NCI-H2227 (cell line): Measurements from ENCODE around the gene ST14.
"Not testable (repeated sequence)": the region's sequence is repeated elsewhere in the genome, so short reads cannot be mapped to it uniquely, and the experiment has no call there.

Experiments used
- DNase-seq: peaks from one replicate; lab custom pipeline; 2025; ENCODE audit not compliant: unreplicated experiment; lab: John Stamatoyannopoulos, UW

ST14 gene

DNA sequence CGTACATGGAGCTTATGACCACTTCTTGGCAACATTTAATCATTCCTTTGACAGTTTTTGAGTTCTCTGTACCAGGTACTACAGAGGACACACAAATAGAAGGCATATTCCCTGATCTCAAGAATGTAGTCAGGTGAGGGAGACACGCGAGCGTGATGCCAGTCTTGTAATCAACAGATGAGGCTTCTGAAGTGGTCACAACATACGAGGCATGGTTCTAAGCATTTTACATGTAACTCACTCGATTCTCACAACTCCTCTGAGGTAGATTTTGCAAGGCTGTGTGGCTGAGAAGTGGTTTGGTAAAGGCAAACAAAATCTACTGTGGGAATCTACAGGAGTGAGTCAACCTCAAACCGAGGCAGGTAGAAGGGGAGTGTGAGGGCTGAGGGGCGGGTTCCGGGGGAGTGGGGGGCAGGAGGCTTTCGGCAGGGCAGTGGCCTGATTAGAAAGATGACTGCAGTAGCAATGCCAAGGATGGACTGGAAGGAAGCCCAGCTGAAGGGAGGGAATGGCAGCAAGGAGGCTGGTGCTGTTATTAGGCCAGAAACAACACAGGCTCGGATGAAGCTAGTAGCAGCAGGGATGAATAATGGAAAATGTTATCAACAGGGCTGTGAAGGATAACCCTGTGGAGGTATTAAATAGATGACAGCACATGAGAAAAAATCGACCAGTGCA is 63.8 kb downstream of the ST14 start:
- no peak for DNase-seq

DNA sequence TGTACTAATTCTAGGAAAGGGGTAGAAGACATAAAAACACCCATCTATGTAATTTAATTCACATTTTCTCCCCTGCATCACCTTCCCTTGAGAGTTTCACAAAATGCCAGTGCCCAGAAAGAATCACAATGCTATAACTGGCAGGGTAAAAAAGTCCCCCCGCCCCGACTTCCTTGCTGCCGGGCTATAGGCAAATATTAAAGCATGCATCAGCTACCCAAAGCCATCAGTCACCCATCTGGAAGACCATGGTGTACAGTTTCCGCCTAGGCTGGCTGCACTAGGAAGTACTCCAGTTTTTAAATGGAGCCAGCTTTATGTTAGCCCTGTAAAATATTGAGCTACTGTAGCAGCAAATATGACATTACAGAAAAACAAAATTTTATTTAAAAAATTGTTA is 67.8 kb downstream of the ST14 start:
- DNase-seq: no peak

DNA sequence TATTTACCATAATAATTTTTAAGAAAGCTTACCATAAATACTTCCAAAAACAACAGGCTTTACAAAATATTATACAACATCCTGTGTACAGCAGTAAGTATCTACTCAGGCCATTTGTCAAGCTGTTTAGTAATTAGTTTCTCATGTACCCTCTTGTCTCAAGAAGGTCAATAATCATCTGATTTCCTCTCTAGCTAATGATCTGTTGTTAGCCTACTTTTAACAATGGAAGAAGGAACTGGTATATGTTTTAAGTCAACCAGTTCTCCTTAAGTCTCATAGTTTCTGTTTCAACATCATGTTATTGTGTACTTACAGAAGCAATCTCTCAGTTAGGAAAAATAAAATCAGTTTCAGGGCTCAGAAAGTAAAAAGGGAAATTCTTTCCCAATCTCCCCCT is 73.9 kb downstream of the ST14 start:
- not testable (repeated sequence) for DNase-seq

DNA sequence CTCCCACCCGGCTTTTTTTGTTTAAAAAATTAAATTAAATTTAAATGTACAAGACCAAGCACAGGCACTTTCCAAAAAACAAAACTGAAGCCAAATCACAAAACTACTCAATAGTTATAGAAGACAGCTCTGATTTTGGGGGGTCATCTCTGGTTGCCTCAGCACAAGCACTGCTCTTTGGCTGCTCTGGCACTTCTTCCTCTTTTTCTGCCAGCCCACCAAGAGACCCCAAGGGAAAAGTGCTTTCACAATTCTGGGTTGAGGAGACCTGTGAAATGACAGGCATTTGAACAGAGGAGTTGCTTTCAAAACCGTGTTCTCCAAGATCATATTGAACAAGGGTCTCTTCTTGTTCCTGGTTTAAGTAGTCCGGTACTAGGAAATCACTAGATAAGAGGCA is 74.3 kb downstream of the ST14 start:
- DNase-seq: not testable (repeated sequence)

DNA sequence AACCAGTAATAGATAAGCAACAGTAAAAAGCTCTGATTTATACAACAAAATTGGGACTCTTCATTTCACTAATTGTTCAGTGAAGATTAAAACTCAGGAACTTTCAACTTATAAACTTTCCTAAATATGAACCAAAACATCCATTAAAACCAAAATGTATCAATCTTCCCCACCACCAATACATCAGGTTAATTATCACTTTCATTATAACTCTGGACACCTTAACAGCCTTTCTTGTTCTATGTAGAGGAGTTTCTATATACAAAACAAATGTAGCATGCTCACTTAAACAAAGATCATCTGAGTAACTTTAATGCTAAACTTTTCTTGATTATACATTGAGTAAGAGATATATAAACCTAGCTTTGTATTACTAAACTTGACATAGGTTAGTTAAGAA is 74.7 kb downstream of the ST14 start:
- no peak for DNase-seq

DNA sequence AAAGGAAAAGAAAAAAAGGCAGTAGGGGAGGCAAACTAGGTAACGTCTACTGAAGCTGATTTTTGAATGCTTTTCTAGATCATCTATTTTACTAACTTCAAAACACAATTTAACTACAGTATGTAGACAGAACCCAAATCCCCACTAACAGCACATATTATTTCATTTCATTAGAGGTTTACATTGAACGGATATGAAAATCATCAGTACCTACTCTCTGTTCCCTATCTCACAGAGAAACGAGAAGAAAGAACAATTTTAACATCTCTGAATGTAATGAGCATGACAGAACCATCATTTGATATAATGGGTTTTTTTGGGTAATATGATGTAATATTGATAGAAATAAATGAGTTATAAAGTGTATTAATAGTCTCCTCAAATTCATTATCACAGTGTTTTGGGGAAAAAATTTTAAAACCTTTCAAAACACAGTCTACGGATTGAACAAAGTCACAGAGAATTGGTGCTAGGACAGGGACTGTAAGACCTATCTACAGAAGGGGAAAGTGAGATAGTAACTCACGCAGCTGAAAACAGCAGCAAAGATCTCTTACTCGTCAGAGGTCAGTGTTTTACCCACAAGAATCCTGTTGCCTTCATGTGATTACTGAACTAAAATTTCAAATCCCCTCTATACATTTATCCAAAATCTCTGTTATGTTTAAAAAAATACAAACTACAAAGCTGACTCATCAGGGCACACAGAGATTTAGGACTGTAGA is 77.9 kb downstream of the ST14 start:
- no peak for DNase-seq

DNA sequence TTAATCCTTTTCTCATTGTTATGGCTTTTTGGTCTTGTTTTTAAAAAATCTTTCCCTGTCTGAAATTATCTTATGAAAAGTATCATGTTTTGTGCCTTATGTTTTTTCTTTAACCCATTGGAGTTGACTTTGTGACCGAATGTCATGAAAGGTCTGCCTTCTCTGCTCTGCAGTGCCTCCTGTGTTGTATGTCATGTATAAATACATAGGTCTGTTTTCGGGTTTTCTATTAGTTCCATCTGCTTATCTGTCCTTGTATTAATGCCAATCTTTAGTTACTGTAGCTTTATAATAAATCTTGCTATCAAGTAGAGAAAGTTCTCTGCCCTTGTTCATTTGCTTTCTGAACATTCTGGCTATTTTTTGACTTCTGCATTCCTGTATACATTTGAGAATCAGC is 82.1 kb downstream of the ST14 start:
- DNase-seq: no peak

DNA sequence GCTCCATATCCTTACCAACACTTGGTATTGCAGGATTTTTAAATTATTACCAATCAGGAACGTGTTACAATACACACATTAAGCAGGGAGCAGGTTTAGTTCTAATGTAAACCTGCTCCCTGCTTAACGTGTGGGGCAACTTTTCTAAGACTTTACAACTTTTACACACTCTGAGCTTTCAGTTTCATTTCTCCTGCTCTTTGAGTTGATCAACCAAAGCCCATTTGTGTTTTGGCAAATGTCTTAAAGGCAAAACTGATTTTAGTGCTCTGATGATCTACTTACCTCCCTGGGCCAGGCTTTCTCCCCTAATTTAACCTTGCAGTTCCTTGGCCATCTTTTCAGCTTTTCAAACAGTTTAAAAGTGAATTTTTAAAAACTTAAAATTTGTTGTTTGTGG is 84.2 kb downstream of the ST14 start:
- DNase-seq: no peak

DNA sequence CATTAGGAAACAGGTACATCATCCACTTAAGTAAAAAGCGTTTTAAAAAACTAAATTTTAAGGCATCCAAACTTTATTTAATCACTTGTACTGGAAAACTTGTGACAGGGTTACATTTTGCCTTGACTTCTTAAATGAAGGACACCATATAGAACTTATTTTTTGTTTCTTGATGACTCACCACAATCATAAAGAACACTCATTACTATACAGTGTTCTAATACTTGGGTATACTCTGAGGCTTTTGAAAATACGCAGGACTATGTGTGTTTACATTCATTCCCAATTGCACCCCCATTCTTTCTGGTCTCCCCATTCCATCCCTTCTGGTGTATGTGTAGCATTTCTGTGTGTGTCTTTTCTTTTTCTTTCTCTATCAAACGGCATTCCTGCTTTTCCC is 85.3 kb downstream of the ST14 start:
- no peak for DNase-seq

DNA sequence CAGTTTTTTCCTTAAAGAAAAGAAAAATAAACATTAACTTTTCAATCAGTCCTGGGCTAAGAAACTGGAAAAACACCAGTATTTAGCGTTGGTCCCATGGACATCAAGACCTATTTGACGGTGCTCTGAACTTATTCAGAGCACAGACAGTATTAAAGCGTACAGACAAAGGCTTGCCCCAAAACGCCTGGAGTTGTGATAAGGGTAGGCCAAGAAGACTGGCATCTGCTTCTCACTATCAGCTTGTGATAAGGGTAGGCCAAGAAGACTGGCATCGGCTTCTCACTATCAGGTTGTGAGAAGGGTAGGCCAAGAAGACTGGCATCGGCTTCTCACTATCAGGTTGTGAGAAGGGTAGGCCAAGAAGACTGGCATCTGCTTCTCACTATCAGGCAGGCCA is 85.8 kb downstream of the ST14 start:
- DNase-seq: not testable (repeated sequence)

DNA sequence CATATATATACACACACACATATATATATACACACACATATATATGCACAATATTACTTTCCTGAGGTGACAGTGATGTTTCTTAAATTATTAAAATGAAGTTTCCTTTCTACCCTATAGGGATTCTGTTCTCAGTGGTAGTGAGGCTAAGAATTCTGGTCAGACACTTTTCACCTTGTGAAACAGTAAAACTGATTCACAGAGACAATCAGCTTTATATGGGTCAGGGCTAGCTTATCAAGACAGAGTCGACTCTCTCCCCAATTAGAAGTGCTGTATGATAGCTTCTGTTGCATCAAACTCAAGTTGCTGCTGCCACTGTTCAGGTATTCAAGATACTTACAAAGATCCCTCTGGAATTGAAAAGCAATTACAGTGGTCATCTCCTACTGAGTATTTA is 86.7 kb downstream of the ST14 start:
- no peak for DNase-seq

DNA sequence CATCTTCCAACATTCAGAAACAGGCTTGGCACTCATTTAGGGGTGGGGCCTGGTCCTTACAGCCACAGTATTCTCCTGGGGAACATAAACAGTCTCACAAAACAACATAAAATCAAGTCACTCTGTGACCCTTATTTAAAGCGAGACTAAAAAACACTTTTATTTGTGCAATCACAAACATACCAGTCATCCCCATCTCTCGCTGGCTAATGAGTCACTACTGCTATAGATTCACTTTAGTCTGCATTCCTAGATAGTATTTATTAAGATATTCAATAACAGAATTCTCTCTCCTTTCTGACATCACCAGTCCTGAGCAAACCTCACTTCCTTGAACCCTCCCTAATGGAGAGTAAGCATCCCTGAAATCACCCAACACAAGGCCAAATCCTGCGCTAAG is 87.2 kb downstream of the ST14 start:
- DNase-seq: no peak

DNA sequence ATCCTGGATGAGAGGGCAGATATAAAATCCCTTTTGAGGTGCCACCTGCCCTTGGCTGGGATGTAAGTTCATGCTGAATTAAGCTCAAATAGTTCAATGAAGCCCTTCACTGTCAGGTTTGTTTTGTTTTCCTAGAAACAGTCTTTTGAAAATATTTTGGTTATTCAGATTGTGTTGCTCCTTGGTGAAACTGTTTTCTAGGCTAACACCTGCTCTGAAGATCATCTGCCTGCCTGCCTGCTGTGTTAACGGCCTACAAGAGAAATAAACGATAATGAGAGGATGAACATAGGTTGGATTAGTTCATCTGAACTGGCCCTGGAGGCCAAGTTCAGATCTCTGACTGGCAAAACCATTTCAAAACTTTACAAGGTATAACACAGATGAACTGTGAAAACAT is 87.7 kb downstream of the ST14 start:
- no peak for DNase-seq

DNA sequence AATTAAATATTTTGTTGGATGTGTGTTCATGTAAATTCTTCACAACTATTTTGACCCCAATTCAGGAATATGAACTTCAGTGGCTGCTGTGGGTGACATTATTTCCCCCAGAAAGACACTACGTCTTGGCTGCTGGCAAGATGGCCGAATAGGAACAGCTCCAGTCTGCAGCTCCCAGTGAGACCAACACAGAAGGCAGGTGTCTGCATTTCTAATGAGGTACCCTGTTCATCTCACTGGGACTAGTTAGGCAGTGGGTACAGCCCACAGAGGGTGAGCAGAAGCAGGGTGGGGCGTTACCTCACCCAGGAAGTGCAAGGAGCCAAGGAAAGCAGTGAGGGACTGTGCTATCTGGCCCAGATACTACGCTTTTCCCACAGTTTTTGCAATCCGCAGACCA is 89.8 kb downstream of the ST14 start:
- DNase-seq: no peak

DNA sequence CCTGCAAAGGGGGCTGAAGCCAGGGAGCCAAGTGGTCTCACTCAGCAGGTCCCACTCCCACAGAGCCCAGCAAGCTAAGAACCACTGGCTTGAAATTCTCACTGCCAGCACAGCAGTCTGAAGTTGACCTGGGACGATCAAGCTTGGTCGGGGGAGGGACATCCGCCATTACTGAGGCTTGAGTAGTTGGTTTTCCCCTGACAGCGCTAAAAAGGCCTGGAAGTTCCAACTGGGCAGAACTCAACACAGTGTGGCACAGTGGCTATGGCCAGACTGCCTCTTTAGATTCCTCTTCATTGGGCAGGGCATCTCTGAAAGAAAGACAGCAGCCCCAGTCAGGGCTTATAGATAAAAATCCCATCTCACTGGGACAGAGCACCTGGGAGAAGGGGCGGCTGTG is 90.3 kb downstream of the ST14 start:
- DNase-seq: not testable (repeated sequence)

DNA sequence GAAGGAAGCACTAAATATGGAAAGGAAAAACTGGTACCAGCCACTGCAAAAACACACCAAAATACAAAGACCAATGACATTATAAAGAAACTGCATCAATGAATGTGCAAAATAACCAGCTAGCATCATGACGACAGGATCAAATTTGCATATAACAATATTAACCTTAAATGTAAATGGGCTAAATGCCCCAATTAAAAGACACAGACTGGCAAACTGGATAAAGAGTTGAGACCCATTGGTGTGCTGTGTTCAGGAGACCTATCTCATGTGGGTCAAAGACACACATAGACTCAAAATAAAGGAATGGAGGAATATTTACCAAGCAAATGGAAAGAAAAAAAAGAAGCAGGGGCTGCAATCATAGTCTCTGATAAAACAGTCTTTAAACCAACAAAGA is 92.2 kb downstream of the ST14 start:
- DNase-seq: not testable (repeated sequence)
